Neural cell (in vitro differentiated cells): ENCODE results near the gene PLPP1. TPM values are rescaled to one million over a fixed set of nuclear protein-coding genes. Genes with fewer than 3 reads are reported as not detected.

ENCODE experiments used
- H2AFZ ChIP-seq: fragments of 200-600, 300-800 bp; sonication (generic), shearing (Covaris generic); 2 replicates; pipeline ENCODE4 v1.6.0; 2014; ENCODE audit warnings: low read depth, mild to moderate bottlenecking, antibody characterized with exemption, low read length, moderate library complexity
- H3F3A ChIP-seq: fragments of 200-600 bp; shearing (Covaris generic); 2 replicates; pipeline ENCODE4 v1.6.1; 2016; ENCODE audit warnings: mild to moderate bottlenecking, moderate library complexity, mixed read lengths, antibody characterized with exemption, low read length; ENCODE audit not compliant: insufficient read depth, poor library complexity, severe bottlenecking
- H3K27ac ChIP-seq: fragments of 200-600, 300-800 bp; sonication (generic), shearing (Covaris generic); 2 replicates; pipeline ENCODE4 v1.5.1; 2014; ENCODE audit warnings: mild to moderate bottlenecking, low read length, moderate library complexity
- H3K27me3 ChIP-seq: fragments of 300-800, 200-600 bp; sonication (generic), shearing (Covaris generic); 2 replicates; pipeline ENCODE4 v1.6.0; 2014; ENCODE audit warnings: mild to moderate bottlenecking, low read depth, low read length, moderate library complexity; ENCODE audit not compliant: insufficient read depth
- H3K36me3 ChIP-seq: fragments of 300-800, 200-600 bp; sonication (generic), shearing (Covaris generic); 2 replicates; pipeline ENCODE4 v1.5.1; 2014; ENCODE audit warnings: mild to moderate bottlenecking, antibody characterized with exemption, low read length, moderate library complexity; ENCODE audit not compliant: insufficient read depth
- H3K4me2 ChIP-seq: fragments of 300-800, 200-600 bp; sonication (generic), shearing (Covaris generic); 2 replicates; pipeline ENCODE4 v1.6.0; 2014; ENCODE audit warnings: mild to moderate bottlenecking, low read length
- H3K4me3 ChIP-seq: fragments of 300-800, 200-600 bp; sonication (generic), shearing (Covaris generic); 2 replicates; pipeline ENCODE4 v1.5.1; 2014; ENCODE audit warnings: mild to moderate bottlenecking, low read length, moderate library complexity
- H3K79me2 ChIP-seq: fragments of 200-600 bp; shearing (Covaris generic); replicated peaks from 2 replicates; pipeline ENCODE4 v1.6.0; 2014; ENCODE audit warnings: mild to moderate bottlenecking, low read length, moderate library complexity; ENCODE audit not compliant: insufficient read depth
- H3K9ac ChIP-seq: fragments of 300-800, 200-600 bp; sonication (generic), shearing (Covaris generic); 2 replicates; pipeline ENCODE4 v1.6.1; 2016; ENCODE audit warnings: mild to moderate bottlenecking, low read length, mixed read lengths
- H3K9me2 ChIP-seq: fragments of 200-600 bp; shearing (Covaris generic); 2 replicates; pipeline ENCODE4 v1.6.1; 2016; ENCODE audit warnings: mild to moderate bottlenecking, low read length, mixed read lengths; ENCODE audit not compliant: insufficient read depth
- H3K9me3 ChIP-seq: fragments of 200-600, 300-800 bp; sonication (generic), shearing (Covaris generic); 2 replicates; pipeline ENCODE4 v1.6.1; 2016; ENCODE audit warnings: mild to moderate bottlenecking, mixed run types, low read length, moderate library complexity, mixed read lengths
- H4K20me1 ChIP-seq: fragments of 200-600 bp; shearing (Covaris generic); 2 replicates; pipeline ENCODE4 v1.6.1; 2016; ENCODE audit warnings: mild to moderate bottlenecking, mixed run types; ENCODE audit not compliant: insufficient read depth
- EP300 ChIP-seq: fragments of 450-650 bp; conservative IDR thresholded peaks from 2 replicates; pipeline ENCODE4 v1.6.1; 2014; ENCODE audit warnings: antibody characterized with exemption, mild to moderate bottlenecking, moderate library complexity; ENCODE audit not compliant: poor library complexity, severe bottlenecking
- EZH2 ChIP-seq: fragments of 200-600, 300-800 bp; shearing (Covaris generic), sonication (generic); IDR thresholded peaks from 2 replicates; pipeline ENCODE4 v1.6.1; 2014; ENCODE audit warnings: antibody characterized with exemption, low read length, borderline replicate concordance, mild to moderate bottlenecking; ENCODE audit not compliant: insufficient read depth, poor library complexity, severe bottlenecking
- MXI1 ChIP-seq: fragments of 450-650 bp; conservative IDR thresholded peaks from 2 replicates; pipeline ENCODE4 v1.6.1; 2014; ENCODE audit warnings: antibody characterized with exemption, mild to moderate bottlenecking; ENCODE audit not compliant: poor library complexity, severe bottlenecking
- POLR2AphosphoS5 ChIP-seq: IDR thresholded peaks from 2 replicates; pipeline ENCODE4 v1.6.1; 2012
- RAD21 ChIP-seq: fragments of 450-650 bp; conservative IDR thresholded peaks from 2 replicates; pipeline ENCODE4 v1.6.1; 2014; ENCODE audit warnings: antibody characterized with exemption, mild to moderate bottlenecking, moderate library complexity
- REST ChIP-seq: IDR thresholded peaks from 2 replicates; pipeline ENCODE4 v1.6.1; 2012; ENCODE audit warnings: borderline replicate concordance
- SMC3 ChIP-seq: fragments of 450-650 bp; conservative IDR thresholded peaks from 2 replicates; pipeline ENCODE4 v1.6.1; 2014; ENCODE audit warnings: antibody characterized with exemption, mild to moderate bottlenecking, moderate library complexity; ENCODE audit not compliant: poor library complexity
- TAF1 ChIP-seq: IDR thresholded peaks from 2 replicates; pipeline ENCODE4 v1.6.1; 2012; ENCODE audit warnings: low read depth
- polyA plus RNA-seq: library from polyadenylated mRNA; depleted of rRNA; stranded (reverse); fragments of >200 nt; gene quantifications from 2 replicates; pipeline ENCODE4 v1.2.3, GENCODE V29; 2014
- TF ChIP-seq, protein P1 (sequence below): fragments of 450-650 bp; IDR thresholded peaks from 2 replicates; pipeline ENCODE4 v1.5.1; 2014; ENCODE audit warnings: antibody characterized with exemption, mild to moderate bottlenecking, moderate library complexity; ENCODE audit not compliant: poor library complexity, severe bottlenecking

Gene PLPP1
- polyA plus RNA-seq, 1 donor from 2014 or later, result 33.9 TPM

DNA sequence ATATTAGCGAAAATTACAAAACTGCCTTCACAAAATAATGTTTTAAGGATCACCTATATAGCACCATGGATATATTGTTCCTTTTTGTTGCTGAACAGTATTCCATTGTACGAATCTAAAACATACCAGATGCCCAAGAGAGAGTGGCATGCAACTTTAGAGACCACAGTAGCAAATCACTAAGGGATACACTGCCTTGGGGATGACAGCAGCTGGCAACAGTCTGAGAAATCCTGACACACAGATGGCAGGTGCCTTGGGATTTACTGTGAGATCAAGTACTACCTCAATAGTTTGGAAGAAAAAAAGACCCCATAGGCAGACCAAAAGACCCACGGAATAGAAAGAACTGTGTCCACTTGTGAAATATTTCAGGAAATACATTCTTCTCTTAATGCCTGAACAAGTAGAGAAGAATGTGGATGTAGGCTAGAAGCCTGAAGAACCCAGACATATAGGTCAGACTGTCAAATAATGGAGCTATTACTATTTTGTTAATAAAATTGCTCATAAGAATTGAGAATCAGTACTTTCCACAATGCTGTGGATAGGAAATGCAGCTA, 53.4 kb downstream of the PLPP1 start:
- Histone ChIP-seq H3F3A (no peaks in the 10 kb centered on the region), H3K27ac (no peak overlapping the region), H3K9me3 (no peaks in the 10 kb centered on the region), H3K36me3 (no peaks in the 10 kb centered on the region), H4K20me1 (no peaks in the 10 kb centered on the region), H3K9ac (no peak overlapping the region), H2AFZ (no peak overlapping the region), H3K79me2 (no peaks in the 10 kb centered on the region), H3K4me2 (no peak overlapping the region), H3K27me3 (no peaks in the 10 kb centered on the region), H3K4me3 (no peak overlapping the region), H3K9me2 (no peaks in the 10 kb centered on the region)
- TF ChIP-seq POLR2AphosphoS5 (no peak), MXI1 (no peak), SMC3 (no peak), REST (no peak), EP300 (no peak), TAF1 (no peak), RAD21 (no peak), EZH2 (no peak)
- TF ChIP-seq, protein P1, sequence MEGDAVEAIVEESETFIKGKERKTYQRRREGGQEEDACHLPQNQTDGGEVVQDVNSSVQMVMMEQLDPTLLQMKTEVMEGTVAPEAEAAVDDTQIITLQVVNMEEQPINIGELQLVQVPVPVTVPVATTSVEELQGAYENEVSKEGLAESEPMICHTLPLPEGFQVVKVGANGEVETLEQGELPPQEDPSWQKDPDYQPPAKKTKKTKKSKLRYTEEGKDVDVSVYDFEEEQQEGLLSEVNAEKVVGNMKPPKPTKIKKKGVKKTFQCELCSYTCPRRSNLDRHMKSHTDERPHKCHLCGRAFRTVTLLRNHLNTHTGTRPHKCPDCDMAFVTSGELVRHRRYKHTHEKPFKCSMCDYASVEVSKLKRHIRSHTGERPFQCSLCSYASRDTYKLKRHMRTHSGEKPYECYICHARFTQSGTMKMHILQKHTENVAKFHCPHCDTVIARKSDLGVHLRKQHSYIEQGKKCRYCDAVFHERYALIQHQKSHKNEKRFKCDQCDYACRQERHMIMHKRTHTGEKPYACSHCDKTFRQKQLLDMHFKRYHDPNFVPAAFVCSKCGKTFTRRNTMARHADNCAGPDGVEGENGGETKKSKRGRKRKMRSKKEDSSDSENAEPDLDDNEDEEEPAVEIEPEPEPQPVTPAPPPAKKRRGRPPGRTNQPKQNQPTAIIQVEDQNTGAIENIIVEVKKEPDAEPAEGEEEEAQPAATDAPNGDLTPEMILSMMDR, result no peak

DNA sequence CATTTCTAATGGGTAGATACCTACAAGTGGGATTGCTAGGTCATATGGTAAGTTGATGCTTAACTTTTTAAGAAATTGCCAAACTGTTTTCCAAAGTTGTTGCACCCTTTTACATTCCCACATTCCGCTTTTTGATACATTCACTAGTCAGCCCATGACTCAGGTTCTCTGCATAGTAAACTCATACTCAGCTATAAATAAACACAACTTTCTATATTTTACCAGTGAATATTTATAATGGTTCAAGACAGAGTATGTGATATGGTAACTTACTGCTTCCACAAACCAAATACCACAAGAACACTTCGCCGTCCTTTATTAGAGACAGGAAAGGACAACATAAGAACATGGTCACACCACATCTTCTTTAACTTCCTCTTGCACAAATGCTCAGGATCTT, 54.0 kb downstream of the PLPP1 start:
- Histone ChIP-seq H3K9ac (no peak overlapping the region), H3F3A (no peaks in the 10 kb centered on the region), H3K27ac (no peak overlapping the region), H3K36me3 (no peaks in the 10 kb centered on the region), H3K9me3 (no peaks in the 10 kb centered on the region), H3K4me3 (no peak overlapping the region), H3K27me3 (no peaks in the 10 kb centered on the region), H3K4me2 (no peak overlapping the region), H4K20me1 (no peaks in the 10 kb centered on the region), H3K79me2 (no peaks in the 10 kb centered on the region), H3K9me2 (no peaks in the 10 kb centered on the region), H2AFZ (no peak overlapping the region)
- TF ChIP-seq EZH2, result no peak

GRCh38 chr5:55472642-55473041, 62.1 kb downstream of the PLPP1 start:
- no peaks in the 10 kb centered on the region for H3K9me3 ChIP-seq
- H3K27me3 ChIP-seq, result no peaks in the 10 kb centered on the region
- TF ChIP-seq MXI1, result no peak
- no peak for TF ChIP-seq REST
- no peak for TF ChIP-seq TAF1
- TF ChIP-seq EZH2, result no peak
- no peak for TF ChIP-seq RAD21
- TF ChIP-seq EP300, result no peak
- no peak for TF ChIP-seq SMC3
- TF ChIP-seq POLR2AphosphoS5, result no peak
- no peaks in the 10 kb centered on the region for H3F3A ChIP-seq
- H3K36me3 ChIP-seq, result peaks cover 2% of the 10 kb centered on the region
- no peaks in the 10 kb centered on the region for H3K79me2 ChIP-seq
- no peak overlapping the region for H2AFZ ChIP-seq
- no peak overlapping the region for H3K27ac ChIP-seq
- no peak overlapping the region for H3K4me2 ChIP-seq
- H3K4me3 ChIP-seq, result no peak overlapping the region
- H3K9me2 ChIP-seq, result no peaks in the 10 kb centered on the region
- no peaks in the 10 kb centered on the region for H4K20me1 ChIP-seq
- no peak overlapping the region for H3K9ac ChIP-seq
